ENCODE data around the gene VTI1A. TPM values are rescaled to one million over a fixed set of nuclear protein-coding genes. Genes with fewer than 3 reads are reported as not detected.

VTI1A gene
- total and polyA plus RNA-seq, 2 of the 4 experiments (the other 2 are of a cell fraction) = 9.7 to 24.9 TPM

DNA sequence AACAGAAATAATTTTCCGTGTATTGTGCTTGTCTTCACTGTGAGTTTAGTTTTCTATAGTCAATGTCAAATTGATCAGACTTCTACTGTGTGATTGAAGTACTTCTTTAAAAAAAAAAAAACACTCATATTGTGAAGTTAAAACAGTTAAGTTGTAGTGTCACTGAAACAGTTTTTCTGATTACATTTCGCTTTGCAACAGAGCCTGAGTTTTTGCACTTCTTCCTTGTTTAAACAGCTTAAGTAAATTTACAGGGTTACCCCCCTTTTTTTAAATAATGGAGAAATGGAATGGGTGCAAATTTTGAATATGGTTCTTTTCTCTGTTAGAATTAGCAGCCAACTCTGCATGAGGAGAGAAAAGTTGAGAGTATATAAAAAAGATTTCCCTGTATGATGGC is 117.3 kb downstream of the VTI1A start:
- ATAC-seq (ENCODE audit: low read depth) (no peak), DNase-seq (no peak)
- ChIA-PET CTCF (interaction anchor here (0.7 to 1.0 kb wide), 4 partner anchors 188 to 821 kb away, joined by 3 read pairs; no protein-coding TSS in a partner anchor), POLR2A (ENCODE audit: unreplicated experiment) (no interaction called here)
- Histone ChIP-seq H4K8ac (ENCODE audit: low read depth in 2 of 2, low read length in 2 of 2) (no peak overlapping the region), H3K27me3 (ENCODE audit: control insufficient read depth, insufficient read depth, low read length) (no peaks in the 10 kb centered on the region), H2BK5ac (ENCODE audit: low read depth, low read length, poor library complexity, severe bottlenecking) (no peak overlapping the region), H4K91ac (ENCODE audit: insufficient read depth, low read depth, low read length) (no peak overlapping the region), H3K79me1 (ENCODE audit: low read depth in 1 of 2, low read length in 2 of 2) (peaks cover 5 to 8% of the 10 kb centered on the region in 2 experiments; a peak in 2 of 4 replicates), H2BK20ac (ENCODE audit: low read depth, low read length) (no peak overlapping the region), H3K36me3 (ENCODE audit: control insufficient read depth, insufficient read depth, low read length) (no peaks in the 10 kb centered on the region), H2AFZ (replicated peaks; ENCODE audit: low read length, poor library complexity) (no peak overlapping the region), H2AK9ac (replicated peaks; ENCODE audit: low read depth, low read length, poor library complexity) (no peak overlapping the region), H3K27ac (ENCODE audit: insufficient read depth, low read length) (no peak overlapping the region), H4K5ac (ENCODE audit: low read depth, low read length) (no peak overlapping the region), H3K4me2 (ENCODE audit: low read depth, low read length) (no peak overlapping the region), H3K4me3 (ENCODE audit: insufficient read depth, low read depth, low read length) (no peak overlapping the region), H2AK5ac (ENCODE audit: low read depth, low read length) (no peak overlapping the region), H3K14ac (replicated peaks; ENCODE audit: low read depth, low read length) (no peak overlapping the region), H3K56ac (ENCODE audit: extremely low read depth, insufficient read depth, low read length) (no peak overlapping the region), H3K18ac (ENCODE audit: low read depth, low read length) (no peak overlapping the region), H3K9me3 (ENCODE audit: control insufficient read depth, insufficient read depth, low read length) (no peaks in the 10 kb centered on the region), H3K9ac (ENCODE audit: low read depth, low read length) (no peak overlapping the region), H3K4ac (ENCODE audit: low read depth, low read length) (no peak overlapping the region), H4K20me1 (ENCODE audit: insufficient read depth, low read length) (no peaks in the 10 kb centered on the region), H3K9me1 (ENCODE audit: insufficient read depth, low read length) (no peaks in the 10 kb centered on the region), H3K23ac (ENCODE audit: low read depth, low read length) (no peak overlapping the region), H2BK120ac (ENCODE audit: low read depth, low read length) (no peak overlapping the region), H2BK15ac (ENCODE audit: low read depth, low read length) (no peak overlapping the region), H3K4me1 (ENCODE audit: control insufficient read depth, insufficient read depth, low read length) (peaks cover 1% of the 10 kb centered on the region; the same call in 1 of the 2 replicates)
- TF ChIP-seq, protein P1, sequence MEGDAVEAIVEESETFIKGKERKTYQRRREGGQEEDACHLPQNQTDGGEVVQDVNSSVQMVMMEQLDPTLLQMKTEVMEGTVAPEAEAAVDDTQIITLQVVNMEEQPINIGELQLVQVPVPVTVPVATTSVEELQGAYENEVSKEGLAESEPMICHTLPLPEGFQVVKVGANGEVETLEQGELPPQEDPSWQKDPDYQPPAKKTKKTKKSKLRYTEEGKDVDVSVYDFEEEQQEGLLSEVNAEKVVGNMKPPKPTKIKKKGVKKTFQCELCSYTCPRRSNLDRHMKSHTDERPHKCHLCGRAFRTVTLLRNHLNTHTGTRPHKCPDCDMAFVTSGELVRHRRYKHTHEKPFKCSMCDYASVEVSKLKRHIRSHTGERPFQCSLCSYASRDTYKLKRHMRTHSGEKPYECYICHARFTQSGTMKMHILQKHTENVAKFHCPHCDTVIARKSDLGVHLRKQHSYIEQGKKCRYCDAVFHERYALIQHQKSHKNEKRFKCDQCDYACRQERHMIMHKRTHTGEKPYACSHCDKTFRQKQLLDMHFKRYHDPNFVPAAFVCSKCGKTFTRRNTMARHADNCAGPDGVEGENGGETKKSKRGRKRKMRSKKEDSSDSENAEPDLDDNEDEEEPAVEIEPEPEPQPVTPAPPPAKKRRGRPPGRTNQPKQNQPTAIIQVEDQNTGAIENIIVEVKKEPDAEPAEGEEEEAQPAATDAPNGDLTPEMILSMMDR (conservative IDR thresholded peaks at IDR 0.05; ENCODE audit: low read depth, low read length) = no peak
- TF ChIP-seq SMC3 (IDR thresholded peaks at IDR 0.05; ENCODE audit: low read depth, low read length) (no peak), NFE2L2 (IDR thresholded peaks at IDR 0.05; ENCODE audit: low read depth, low read length) (no peak), MXI1 (IDR thresholded peaks at IDR 0.05; ENCODE audit: borderline replicate concordance, low read depth, low read length) (no peak), MAFK (IDR thresholded peaks at IDR 0.05; ENCODE audit: low read depth, low read length) (no peak), RFX5 (IDR thresholded peaks at IDR 0.05; ENCODE audit: low read depth, low read length) (no peak), CEBPB (IDR thresholded peaks at IDR 0.05; ENCODE audit: low read depth, low read length) (no peak), FOS (IDR thresholded peaks at IDR 0.05; ENCODE audit: low read depth, low read length) (no peak), BHLHE40 (IDR thresholded peaks at IDR 0.05; ENCODE audit: low read depth, low read length) (no peak), RCOR1 (IDR thresholded peaks at IDR 0.05; ENCODE audit: insufficient replicate concordance, low read length) (no peak), MAZ (IDR thresholded peaks at IDR 0.05; ENCODE audit: borderline replicate concordance, low read depth, low read length) (no peak), POLR2A (IDR thresholded peaks at IDR 0.05; ENCODE audit: low read depth, low read length) (no peak), CHD1 (IDR thresholded peaks at IDR 0.05; ENCODE audit: low read depth, low read length) (no peak), RAD21 (IDR thresholded peaks at IDR 0.05; ENCODE audit: low read length) (no peak)
- TF ChIP-seq, protein P2, sequence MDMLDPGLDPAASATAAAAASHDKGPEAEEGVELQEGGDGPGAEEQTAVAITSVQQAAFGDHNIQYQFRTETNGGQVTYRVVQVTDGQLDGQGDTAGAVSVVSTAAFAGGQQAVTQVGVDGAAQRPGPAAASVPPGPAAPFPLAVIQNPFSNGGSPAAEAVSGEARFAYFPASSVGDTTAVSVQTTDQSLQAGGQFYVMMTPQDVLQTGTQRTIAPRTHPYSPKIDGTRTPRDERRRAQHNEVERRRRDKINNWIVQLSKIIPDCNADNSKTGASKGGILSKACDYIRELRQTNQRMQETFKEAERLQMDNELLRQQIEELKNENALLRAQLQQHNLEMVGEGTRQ (IDR thresholded peaks at IDR 0.05; ENCODE audit: low read depth, low read length) = no peak
- TF ChIP-seq, protein P3, sequence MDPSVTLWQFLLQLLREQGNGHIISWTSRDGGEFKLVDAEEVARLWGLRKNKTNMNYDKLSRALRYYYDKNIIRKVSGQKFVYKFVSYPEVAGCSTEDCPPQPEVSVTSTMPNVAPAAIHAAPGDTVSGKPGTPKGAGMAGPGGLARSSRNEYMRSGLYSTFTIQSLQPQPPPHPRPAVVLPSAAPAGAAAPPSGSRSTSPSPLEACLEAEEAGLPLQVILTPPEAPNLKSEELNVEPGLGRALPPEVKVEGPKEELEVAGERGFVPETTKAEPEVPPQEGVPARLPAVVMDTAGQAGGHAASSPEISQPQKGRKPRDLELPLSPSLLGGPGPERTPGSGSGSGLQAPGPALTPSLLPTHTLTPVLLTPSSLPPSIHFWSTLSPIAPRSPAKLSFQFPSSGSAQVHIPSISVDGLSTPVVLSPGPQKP (IDR thresholded peaks at IDR 0.05; ENCODE audit: borderline replicate concordance, low read depth, low read length) = no peak
- dilution Hi-C loops (cut with HindIII; ENCODE audit: low sequenced_read_pairs, unreplicated experiment) = no loop called here
- intact Hi-C loops (cut with micrococcal nuclease) = loop anchor here (1.0 to 2.0 kb wide), 2 partner anchors 562 to 957 kb away; no protein-coding TSS in a partner anchor
- BruUV-seq (replicated peaks) = no TSS peak
- no CpG with 5 or more reads among the region's 2 CpGs for WGBS, 2 experiments (ENCODE audit: extremely low coverage in 2 of 2, insufficient read length in 1 of 2)
- in situ Hi-C loops (cut with MboI; ENCODE audit: low sequenced_read_pairs) = loop anchor here (10.0 to 25.0 kb wide), 2 partner anchors 573 to 820 kb away; no protein-coding TSS in a partner anchor

Data from IMR-90 (cell line).